Measurements from ENCODE around the gene ELF4.

- TF ChIP-seq CTCF (conservative IDR thresholded peaks at IDR 0.05; ENCODE audit: low read length) = no peak
- TF ChIP-seq EZH2phosphoT487 (IDR thresholded peaks at IDR 0.05; ENCODE audit: borderline replicate concordance) = no peak
Observed at GRCh38 chrX:130155564-130155963, 45.3 kb upstream of the ELF4 start.
